Endothelial cell of umbilical vein (primary cell): Measurements from ENCODE around the gene ARHGAP45. TPM values are rescaled to one million over a fixed set of nuclear protein-coding genes. Genes with fewer than 3 reads are reported as not detected.

Experiments
- Bru-seq: library from RNA; stranded (reverse); fragments of 400-500 nt; gene quantifications from one replicate; lab custom pipeline; 2021; lab: Mats Ljungman, UMichigan
- BruChase-seq, 2 experiments: library from RNA; stranded (reverse); fragments of 400-500 nt; gene quantifications; one replicate each; lab custom pipeline; 2021; lab: Mats Ljungman, UMichigan
- BruUV-seq: library from RNA; stranded (reverse); fragments of 400-500 nt; replicated peaks from 2 replicates; lab custom pipeline; 2021; lab: Mats Ljungman, UMichigan
- CTCF ChIA-PET: fragments of 300-600, 350-600 bp; sonication (Branson Sonifier 250); formaldehyde crosslinking; loops from one replicate; lab custom pipeline; 2021; ENCODE audit warnings: antibody characterized with exemption, inconsistent platforms; lab: Charles Lee
- POLR2A ChIA-PET: fragments of 300-600, 350-600 bp; sonication (Branson Sonifier 250); formaldehyde crosslinking; loops from one replicate; lab custom pipeline; 2021; ENCODE audit warnings: antibody characterized with exemption, inconsistent platforms; lab: Charles Lee
- DNase-seq: peaks from one replicate; pipeline ENCODE4 v3.0.0-alpha.2; 2011; ENCODE audit warnings: low read depth, low spot score
- FAIRE-seq: peaks from 2 replicates; lab custom pipeline; 2011; peaks lifted over from hg19 to GRCh38; lab: Jason Lieb, UNC
- H2AFZ ChIP-seq: 2 replicates; pipeline ENCODE4 v1.6.0; 2012; ENCODE audit warnings: low read depth, low read length, control low read depth, inconsistent platforms
- H3K27ac ChIP-seq: 2 replicates; pipeline ENCODE4 v1.5.1; 2011; ENCODE audit warnings: low read depth, mild to moderate bottlenecking, control low read depth, low read length, moderate library complexity; ENCODE audit not compliant: insufficient read depth
- H3K27me3 ChIP-seq, 2 experiments: 2 replicates each; pipeline versions ENCODE4 v1.6.0 to v1.6.1; 2011; ENCODE audit warnings: low read length in 2 of 2, mixed read lengths in 1 of 2; ENCODE audit not compliant: control insufficient read depth in 2 of 2, insufficient read depth in 2 of 2
- H3K36me3 ChIP-seq, 2 experiments: 2 replicates in 1 of 2; 3 replicates in 1 of 2; pipeline ENCODE4 v1.5.1; 2011; ENCODE audit warnings: low read length in 2 of 2, mild to moderate bottlenecking in 1 of 2, moderate library complexity in 1 of 2; ENCODE audit not compliant: control insufficient read depth in 2 of 2, insufficient read depth in 2 of 2; ENCODE audit errors: extremely low read depth in 1 of 2
- H3K4me1 ChIP-seq: 3 replicates; pipeline ENCODE4 v1.5.1; 2011; ENCODE audit warnings: mild to moderate bottlenecking, low read length; ENCODE audit not compliant: control insufficient read depth, insufficient read depth; ENCODE audit errors: extremely low read depth
- H3K4me2 ChIP-seq: 2 replicates; pipeline ENCODE4 v1.6.1; 2011; ENCODE audit warnings: low read length, control low read depth, mixed read lengths; ENCODE audit not compliant: insufficient read depth
- H3K4me3 ChIP-seq, 3 experiments: fragments of 200-600 bp in 1 of 3; sonication (generic), shearing (Covaris generic) in 1 of 3; replicated peaks in 1 of 3; 2 replicates each; pipeline ENCODE4 v1.5.1; 2011 to 2016; ENCODE audit warnings: control low read depth in 3 of 3, low read length in 3 of 3, mild to moderate bottlenecking in 2 of 3, inconsistent platforms in 1 of 3, low read depth in 1 of 3, moderate library complexity in 1 of 3; ENCODE audit not compliant: insufficient read depth in 1 of 3
- H3K79me2 ChIP-seq: 2 replicates; pipeline ENCODE4 v1.6.0; 2012; ENCODE audit warnings: low read length, inconsistent platforms; ENCODE audit not compliant: control insufficient read depth, insufficient read depth
- H3K9ac ChIP-seq: replicated peaks from 2 replicates; pipeline ENCODE3; 2011; ENCODE audit warnings: low read length, control low read depth; ENCODE audit not compliant: insufficient read depth; ENCODE audit errors: extremely low read depth
- H3K9me1 ChIP-seq: replicated peaks from 3 replicates; pipeline ENCODE4 v1.6.0; 2011; ENCODE audit warnings: mild to moderate bottlenecking, low read length; ENCODE audit not compliant: control insufficient read depth, insufficient read depth; ENCODE audit errors: extremely low read depth
- H3K9me3 ChIP-seq: replicated peaks from 2 replicates; pipeline ENCODE4 v1.5.1; 2012; ENCODE audit warnings: low read length, inconsistent platforms; ENCODE audit not compliant: control insufficient read depth, insufficient read depth
- H4K20me1 ChIP-seq: replicated peaks from 2 replicates; pipeline ENCODE3; 2011; ENCODE audit warnings: mild to moderate bottlenecking, low read length; ENCODE audit not compliant: control insufficient read depth, insufficient read depth; ENCODE audit errors: extremely low read depth
- FOS ChIP-seq: IDR thresholded peaks from 2 replicates; pipeline ENCODE4 v1.6.1; 2011; ENCODE audit warnings: mild to moderate bottlenecking, low read length, moderate library complexity, borderline replicate concordance; ENCODE audit not compliant: insufficient read depth
- JUN ChIP-seq: IDR thresholded peaks from 2 replicates; pipeline ENCODE4 v1.6.1; 2011; ENCODE audit warnings: borderline replicate concordance, low read depth; ENCODE audit not compliant: insufficient read length, insufficient read depth
- MYC ChIP-seq: IDR thresholded peaks from one replicate; pipeline ENCODE4 v1.6.1; 2011; ENCODE audit warnings: mild to moderate bottlenecking, low read depth, low read length
- dilution Hi-C: fragments of 300-500 bp; cut with MboI; formaldehyde crosslinking; loops from one replicate; pipeline ENCODE4 v1.15.0; 2019; ENCODE audit warnings: low sequenced_read_pairs; ENCODE audit not compliant: extremely low pct_ligation_motif_present
- intact Hi-C: fragments of 100-400 bp; cut with micrococcal nuclease; formaldehyde crosslinking; loops from one replicate; pipeline ENCODE4 v1.10.0; 2022
- long read RNA-seq: library from polyadenylated mRNA; stranded (forward); transcript quantifications from one replicate; pipeline ENCODE4 v2.0.0, GENCODE V29; 2021
- polyA minus RNA-seq, 3 experiments: library from RNA; depleted of rRNA, polyadenylated mRNA; stranded (reverse); fragments of >200 nt; gene quantifications; 1 replicate in 1 of 3; 2 replicates in 2 of 3; pipeline ENCODE4 v1.2.3, GENCODE V29; 2011
- polyA plus RNA-seq, 4 experiments: library from polyadenylated mRNA; depleted of rRNA in 3 of 4; stranded (reverse) in 3 of 4; unstranded in 1 of 4; fragments of >200 nt; gene quantifications; 2 replicates each; pipeline versions ENCODE4 v1.2.1 to v1.2.3, GENCODE V29; 2011 to 2012; ENCODE audit warnings: missing spikeins in 1 of 4
- total RNA-seq: library from RNA; stranded (reverse); gene quantifications from 2 replicates; pipeline ENCODE4 v1.2.3, GENCODE V29; 2021
- TF ChIP-seq, protein P1 (sequence below), 2 donors: IDR thresholded peaks; 1 replicate in 1 of 2; 2 replicates in 1 of 2; pipeline ENCODE4 v1.5.1; 2011; ENCODE audit warnings: low read length in 2 of 2, mild to moderate bottlenecking in 2 of 2, moderate library complexity in 2 of 2, control low read depth in 1 of 2, inconsistent platforms in 1 of 2, low read depth in 1 of 2; ENCODE audit not compliant: insufficient read depth in 1 of 2; ENCODE audit errors: extremely low read depth in 1 of 2

ARHGAP45 gene, protein sequence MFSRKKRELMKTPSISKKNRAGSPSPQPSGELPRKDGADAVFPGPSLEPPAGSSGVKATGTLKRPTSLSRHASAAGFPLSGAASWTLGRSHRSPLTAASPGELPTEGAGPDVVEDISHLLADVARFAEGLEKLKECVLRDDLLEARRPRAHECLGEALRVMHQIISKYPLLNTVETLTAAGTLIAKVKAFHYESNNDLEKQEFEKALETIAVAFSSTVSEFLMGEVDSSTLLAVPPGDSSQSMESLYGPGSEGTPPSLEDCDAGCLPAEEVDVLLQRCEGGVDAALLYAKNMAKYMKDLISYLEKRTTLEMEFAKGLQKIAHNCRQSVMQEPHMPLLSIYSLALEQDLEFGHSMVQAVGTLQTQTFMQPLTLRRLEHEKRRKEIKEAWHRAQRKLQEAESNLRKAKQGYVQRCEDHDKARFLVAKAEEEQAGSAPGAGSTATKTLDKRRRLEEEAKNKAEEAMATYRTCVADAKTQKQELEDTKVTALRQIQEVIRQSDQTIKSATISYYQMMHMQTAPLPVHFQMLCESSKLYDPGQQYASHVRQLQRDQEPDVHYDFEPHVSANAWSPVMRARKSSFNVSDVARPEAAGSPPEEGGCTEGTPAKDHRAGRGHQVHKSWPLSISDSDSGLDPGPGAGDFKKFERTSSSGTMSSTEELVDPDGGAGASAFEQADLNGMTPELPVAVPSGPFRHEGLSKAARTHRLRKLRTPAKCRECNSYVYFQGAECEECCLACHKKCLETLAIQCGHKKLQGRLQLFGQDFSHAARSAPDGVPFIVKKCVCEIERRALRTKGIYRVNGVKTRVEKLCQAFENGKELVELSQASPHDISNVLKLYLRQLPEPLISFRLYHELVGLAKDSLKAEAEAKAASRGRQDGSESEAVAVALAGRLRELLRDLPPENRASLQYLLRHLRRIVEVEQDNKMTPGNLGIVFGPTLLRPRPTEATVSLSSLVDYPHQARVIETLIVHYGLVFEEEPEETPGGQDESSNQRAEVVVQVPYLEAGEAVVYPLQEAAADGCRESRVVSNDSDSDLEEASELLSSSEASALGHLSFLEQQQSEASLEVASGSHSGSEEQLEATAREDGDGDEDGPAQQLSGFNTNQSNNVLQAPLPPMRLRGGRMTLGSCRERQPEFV
- 10.4 and 12.5 TPM in 2 replicates for total RNA-seq
- polyA plus RNA-seq = 6.9 and 7.5 TPM in 2 replicates
- 4.0 and 4.3 TPM in 2 replicates for polyA plus RNA-seq (2011; cell fraction: cytosol; rRNA removed)
- polyA plus RNA-seq (2011; cell fraction: nucleus; rRNA removed) = 7.1 and 9.4 TPM in 2 replicates
- polyA plus RNA-seq (2012) = 8.3 TPM in 2 replicates
- polyA minus RNA-seq = 3.2 and 4.9 TPM in 2 replicates
- 22.9 TPM for polyA minus RNA-seq (2011; cell fraction: cytosol; rRNA and poly(A)+ RNA removed)
- polyA minus RNA-seq (2011; cell fraction: nucleus; rRNA and poly(A)+ RNA removed) = 1.6 and 4.6 TPM in 2 replicates
- Bru-seq, nascent RNA = percentile 29 among the genes with signal in this experiment
- BruChase-seq, experiment 1, labeled RNA remaining after a 6-hour chase = percentile 49 among the genes with signal in this experiment
- percentile 44 among the genes with signal in this experiment for BruChase-seq, experiment 2, labeled RNA remaining after a 2-hour chase
- long read RNA-seq, full-length matches to known transcripts = 23 of 28 reads
- long read RNA-seq, partial matches to known transcripts = 3 of 28 reads
- long read RNA-seq, other reads (novel, unspliced or antisense) = 2 of 28 reads

- ChIA-PET POLR2A (interaction anchor here (1.1 kb wide), 1 partner anchor 40 kb away, joined by 3 read pairs; the partner anchor contains the start of gene CNN2), CTCF (interaction anchor here (0.8 to 2.5 kb wide), 5 partner anchors 10 to 178 kb away, joined by 4 to 10 read pairs (median 7); partner anchors contain the start of gene ABCA7)
- no peak for FAIRE-seq
- no peaks in the 10 kb centered on the region for H3K27me3 ChIP-seq
- peak within 1 kb of the TSS; percentile 9 to 34 (median 13) for H3K4me3 ChIP-seq
- H3K9me3 ChIP-seq = no peaks in the 10 kb centered on the region
- no peaks in the 10 kb centered on the region for H3K79me2 ChIP-seq
- no peak within 1 kb of the TSS for H3K27ac ChIP-seq
- dilution Hi-C loops = no loop called here
- H3K9me1 ChIP-seq = no peaks in the 10 kb centered on the region
- intact Hi-C loops = loop anchor here (2.0 kb wide), 1 partner anchor 28 kb away; the partner anchor contains the start of gene POLR2E
- H4K20me1 ChIP-seq = no peaks in the 10 kb centered on the region
- no peaks in the 10 kb centered on the region for H3K36me3 ChIP-seq
- H2AFZ ChIP-seq = peak within 1 kb of the TSS; percentile 81
- DNase-seq = no peak
- H3K4me2 ChIP-seq = peak within 1 kb of the TSS; percentile 65
- peaks cover 35% of the 10 kb centered on the region for H3K4me1 ChIP-seq
- BruUV-seq = no TSS peak
- no peak for TF ChIP-seq FOS
- no peak for TF ChIP-seq MYC
- TF ChIP-seq, protein P1, sequence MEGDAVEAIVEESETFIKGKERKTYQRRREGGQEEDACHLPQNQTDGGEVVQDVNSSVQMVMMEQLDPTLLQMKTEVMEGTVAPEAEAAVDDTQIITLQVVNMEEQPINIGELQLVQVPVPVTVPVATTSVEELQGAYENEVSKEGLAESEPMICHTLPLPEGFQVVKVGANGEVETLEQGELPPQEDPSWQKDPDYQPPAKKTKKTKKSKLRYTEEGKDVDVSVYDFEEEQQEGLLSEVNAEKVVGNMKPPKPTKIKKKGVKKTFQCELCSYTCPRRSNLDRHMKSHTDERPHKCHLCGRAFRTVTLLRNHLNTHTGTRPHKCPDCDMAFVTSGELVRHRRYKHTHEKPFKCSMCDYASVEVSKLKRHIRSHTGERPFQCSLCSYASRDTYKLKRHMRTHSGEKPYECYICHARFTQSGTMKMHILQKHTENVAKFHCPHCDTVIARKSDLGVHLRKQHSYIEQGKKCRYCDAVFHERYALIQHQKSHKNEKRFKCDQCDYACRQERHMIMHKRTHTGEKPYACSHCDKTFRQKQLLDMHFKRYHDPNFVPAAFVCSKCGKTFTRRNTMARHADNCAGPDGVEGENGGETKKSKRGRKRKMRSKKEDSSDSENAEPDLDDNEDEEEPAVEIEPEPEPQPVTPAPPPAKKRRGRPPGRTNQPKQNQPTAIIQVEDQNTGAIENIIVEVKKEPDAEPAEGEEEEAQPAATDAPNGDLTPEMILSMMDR (IDR thresholded peaks at IDR 0.05; ENCODE audit: extremely low read depth in 1 of 2, insufficient read depth in 1 of 2, low read depth in 1 of 2, low read length in 2 of 2) = no peak
- TF ChIP-seq JUN = no peak
- peak within 1 kb of the TSS; percentile 10 for H3K9ac ChIP-seq
Measured at GRCh38 chr19:1066748-1067340, at the start of gene ARHGAP45. Gene ARHGAP45, plus strand, starts transcription at chr19:1067167. Its CDS starts 239 bp downstream, at chr19:1067406.
